NCI-H524 treated with DMSO at 0.1 percent for 48 hours (cell line): ENCODE measurements around the gene SNAPC2.
"Not testable (repeated sequence)": the region's sequence is repeated elsewhere in the genome, so short reads cannot be mapped to it uniquely, and the experiment has no call there.

ENCODE experiments used
- DNase-seq: peaks from one replicate; lab custom pipeline; 2025; lab: John Stamatoyannopoulos, UW

The SNAPC2 gene

GRCh38 chr19:7888145-7888825, 31.9 kb upstream of the SNAPC2 start, which contains the start of gene LRRC8E:
Gene LRRC8E (plus strand): TSS chr19:7888510. CDS start chr19:7895604, 7,094 bp downstream.
- no peak for DNase-seq

GRCh38 chr19:7888826-7889217, 31.3 kb upstream of the SNAPC2 start:
- DNase-seq: no peak

- not testable (repeated sequence) for DNase-seq
Observed at GRCh38 chr19:7893362-7894101, 26.6 kb upstream of the SNAPC2 start.

DNA sequence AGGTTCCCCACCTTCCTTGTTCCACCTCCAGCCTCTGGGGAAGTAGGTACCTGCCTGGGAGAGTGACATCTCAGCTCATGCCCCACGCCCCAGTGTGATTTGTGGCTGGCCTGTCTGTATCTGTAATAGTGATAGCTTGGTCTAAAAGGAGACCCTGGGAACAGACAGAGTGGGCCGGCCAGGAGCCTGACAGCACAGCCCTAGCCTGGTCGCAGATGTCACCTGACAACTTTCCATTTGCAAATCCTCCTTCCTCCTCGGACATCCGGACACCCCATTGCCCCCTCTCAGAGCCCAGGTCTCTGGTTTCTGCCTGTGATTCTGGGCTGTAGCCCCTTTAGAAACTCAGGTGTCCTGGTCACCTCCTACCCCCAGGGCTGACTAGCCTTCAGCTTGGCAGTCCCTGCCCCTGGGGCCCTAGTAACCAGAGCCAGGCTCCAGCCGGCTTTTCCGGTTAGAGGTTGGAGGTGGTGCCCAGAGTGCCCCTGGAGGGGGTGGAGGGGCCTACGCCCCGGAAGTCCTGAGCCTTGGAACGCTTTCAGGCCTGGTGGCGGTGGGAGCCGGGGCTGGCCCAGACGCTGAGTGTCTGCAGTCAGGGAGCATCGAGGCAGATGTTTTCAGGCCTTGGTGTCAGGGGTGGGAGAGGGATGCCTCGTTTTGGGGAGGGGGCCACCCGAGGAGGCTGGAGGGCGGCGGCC, 25.4 kb upstream of the SNAPC2 start:
- no peak for DNase-seq

DNA sequence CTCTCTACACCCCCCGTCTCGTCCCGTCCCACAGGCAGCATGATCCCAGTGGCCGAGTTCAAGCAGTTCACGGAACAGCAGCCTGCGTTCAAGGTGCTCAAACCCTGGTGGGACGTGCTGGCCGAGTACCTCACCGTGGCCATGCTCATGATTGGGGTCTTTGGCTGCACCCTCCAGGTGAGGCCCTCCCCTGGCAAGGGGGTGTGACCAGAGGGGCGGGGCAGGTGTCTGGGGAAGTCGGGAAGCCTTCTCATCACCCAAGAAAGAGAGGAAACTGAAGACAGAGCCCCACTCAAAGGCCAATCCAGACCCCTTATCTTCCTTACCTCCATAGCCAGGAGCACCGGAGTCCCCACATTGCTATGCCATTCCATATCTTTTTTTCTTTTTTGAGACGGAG, 24.6 kb upstream of the SNAPC2 start:
- no peak for DNase-seq

DNA sequence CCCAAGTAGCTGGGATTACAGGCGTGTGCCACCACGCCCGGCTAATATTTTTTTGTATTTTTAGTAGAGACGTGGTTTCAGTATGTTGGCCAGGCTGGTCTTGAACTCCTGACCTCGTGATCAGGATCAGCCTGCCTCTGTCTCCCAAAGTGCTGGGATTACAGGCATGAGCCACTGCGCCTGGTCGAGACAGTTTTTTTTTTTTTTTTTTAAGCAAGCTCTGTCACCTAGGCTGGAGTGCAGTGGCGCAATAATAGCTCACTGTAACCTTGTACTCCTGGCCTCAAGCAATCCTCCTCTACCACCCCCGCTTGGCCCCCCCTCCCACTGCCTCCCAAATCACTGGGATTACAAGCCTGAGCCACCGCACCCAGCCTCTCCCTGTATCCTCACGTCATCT, 22.8 kb upstream of the SNAPC2 start:
- no peak for DNase-seq

DNA sequence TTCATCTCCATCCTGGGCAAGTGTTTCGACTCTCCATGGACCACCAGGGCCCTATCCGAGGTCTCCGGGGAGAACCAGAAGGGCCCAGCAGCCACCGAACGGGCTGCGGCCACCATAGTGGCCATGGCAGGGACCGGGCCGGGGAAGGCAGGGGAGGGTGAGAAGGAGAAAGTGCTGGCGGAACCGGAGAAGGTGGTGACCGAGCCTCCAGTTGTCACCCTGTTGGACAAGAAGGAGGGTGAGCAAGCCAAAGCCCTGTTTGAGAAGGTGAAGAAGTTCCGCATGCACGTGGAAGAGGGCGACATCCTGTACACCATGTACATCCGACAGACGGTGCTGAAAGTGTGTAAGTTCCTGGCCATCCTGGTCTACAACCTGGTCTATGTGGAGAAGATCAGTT, 21.2 kb upstream of the SNAPC2 start:
- no peak for DNase-seq

GRCh38 chr19:7899751-7900378, 20.3 kb upstream of the SNAPC2 start:
- DNase-seq: peak; percentile 63

DNA sequence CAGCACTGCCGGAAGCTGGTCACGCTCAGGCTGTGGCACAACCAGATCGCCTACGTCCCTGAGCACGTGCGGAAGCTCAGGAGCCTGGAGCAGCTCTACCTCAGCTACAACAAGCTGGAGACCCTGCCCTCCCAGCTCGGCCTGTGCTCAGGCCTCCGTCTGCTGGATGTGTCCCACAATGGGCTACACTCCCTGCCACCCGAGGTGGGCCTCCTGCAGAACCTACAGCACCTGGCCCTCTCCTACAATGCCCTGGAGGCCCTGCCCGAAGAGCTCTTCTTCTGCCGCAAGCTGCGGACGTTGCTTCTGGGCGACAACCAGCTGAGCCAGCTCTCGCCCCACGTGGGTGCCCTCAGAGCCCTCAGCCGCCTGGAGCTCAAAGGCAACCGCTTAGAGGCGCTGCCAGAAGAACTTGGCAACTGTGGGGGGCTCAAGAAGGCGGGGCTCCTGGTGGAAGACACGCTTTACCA, 19.7 kb upstream of the SNAPC2 start:
- DNase-seq: no peak

DNA sequence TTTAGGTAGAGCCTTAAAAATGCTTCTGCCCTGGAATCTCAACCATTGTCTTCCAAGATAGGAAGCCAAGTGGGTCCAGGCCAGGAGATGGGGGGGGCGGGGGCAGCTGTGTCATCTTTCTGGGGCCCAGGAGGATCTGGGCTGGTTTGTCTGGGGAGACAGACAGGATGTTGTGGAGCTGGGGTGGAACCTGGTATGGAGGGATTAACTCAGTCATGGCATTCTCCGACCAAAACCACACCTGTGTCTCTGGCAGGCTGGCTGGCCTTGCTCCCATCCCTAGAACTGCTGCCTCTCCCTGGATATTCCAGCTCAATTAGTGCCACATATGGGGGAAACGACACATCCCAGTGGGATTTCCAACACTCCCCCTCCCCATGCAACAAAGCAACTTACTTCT, 19.2 kb upstream of the SNAPC2 start:
- no peak for DNase-seq

GRCh38 chr19:7901337-7901736, 18.8 kb upstream of the SNAPC2 start:
- no peak for DNase-seq

- DNase-seq: no peak
Observed at GRCh38 chr19:7902796-7903243, 17.3 kb upstream of the SNAPC2 start.

DNA sequence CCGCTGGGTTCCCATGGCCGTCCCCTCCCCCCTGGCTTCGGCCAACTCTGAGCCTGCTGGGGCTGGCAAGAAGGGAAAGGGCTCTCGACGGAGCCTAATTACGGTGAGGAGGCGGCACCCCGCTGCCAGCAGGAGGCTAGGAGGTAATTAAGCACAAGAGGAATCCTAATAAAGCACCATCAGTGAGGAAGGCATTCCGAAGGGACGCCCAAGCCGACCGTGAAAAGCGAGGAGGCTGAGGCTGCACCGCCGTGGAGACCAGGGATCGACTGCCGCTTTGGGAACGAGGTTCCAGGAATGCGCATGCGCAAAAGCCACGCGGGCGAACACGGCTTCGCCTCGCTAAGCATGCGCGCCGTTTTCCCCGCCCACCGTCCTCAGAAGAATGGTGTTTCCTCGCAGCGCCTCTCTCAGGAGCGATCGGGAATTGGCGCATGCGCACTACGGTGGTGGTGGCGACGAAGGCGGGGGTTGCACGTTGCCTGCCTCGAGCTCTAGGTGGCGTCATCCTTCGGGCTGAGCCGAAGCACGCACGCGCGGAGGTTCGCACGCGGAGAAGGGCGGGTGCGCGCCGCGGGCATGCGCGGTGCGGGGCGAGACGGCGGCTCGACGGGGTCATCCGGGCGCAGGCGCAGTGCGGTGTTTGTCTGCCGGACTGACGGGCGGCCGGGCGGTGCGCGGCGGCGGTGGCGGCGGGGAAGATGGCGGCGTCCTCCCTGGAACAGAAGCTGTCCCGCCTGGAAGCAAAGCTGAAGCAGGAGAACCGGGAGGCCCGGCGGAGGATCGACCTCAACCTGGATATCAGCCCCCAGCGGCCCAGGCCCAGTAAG, 16.7 kb upstream of the SNAPC2 start, which contains the start of gene MAP2K7:
MAP2K7 (plus strand) TSS at position 634 of the 830 bp plus-strand sequence; CDS start at position 702, 68 bp downstream.
- DNase-seq: peak; percentile 96

GRCh38 chr19:7904074-7905020, 15.8 kb upstream of the SNAPC2 start:
- no peak for DNase-seq

DNA sequence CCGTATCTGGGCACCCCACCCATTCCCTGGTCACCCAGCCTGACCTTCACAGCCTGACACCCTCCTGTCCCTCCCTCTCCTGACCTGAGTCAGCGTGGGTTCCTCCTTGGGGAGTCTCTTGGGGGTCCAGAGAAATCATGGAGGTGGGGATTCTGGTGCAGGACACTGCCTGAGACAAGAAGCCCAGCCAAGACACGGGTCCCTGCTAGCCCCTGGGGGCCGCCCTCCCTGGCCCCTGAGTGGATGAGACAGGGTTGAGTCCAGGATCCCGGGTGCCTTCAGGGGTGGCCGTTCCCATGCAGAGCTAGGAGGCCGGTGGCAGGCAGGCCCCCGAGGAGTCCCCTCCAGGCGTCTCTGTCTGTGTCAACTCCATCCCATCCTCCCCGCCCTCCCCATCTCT, 14.9 kb upstream of the SNAPC2 start:
- DNase-seq: no peak

DNA sequence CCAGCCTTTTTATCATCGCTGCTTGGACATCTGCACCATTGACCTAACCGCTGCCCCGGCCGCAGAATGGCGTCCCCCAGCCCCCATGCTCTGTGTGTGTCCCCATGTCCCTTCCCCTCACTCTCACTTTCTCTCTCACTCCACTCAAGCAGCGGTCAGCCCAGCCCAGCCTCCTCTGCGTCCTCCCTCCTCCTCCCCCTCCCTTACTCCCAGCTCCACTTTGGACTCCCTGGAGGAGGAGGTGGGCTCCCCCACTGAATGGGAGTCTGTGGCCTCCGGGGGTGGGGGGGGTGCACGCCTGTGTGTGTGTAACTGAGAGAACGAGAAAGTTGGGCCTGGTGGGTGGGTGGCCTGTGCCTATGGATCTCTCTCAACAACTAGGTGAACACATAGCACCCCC, 14.3 kb upstream of the SNAPC2 start:
- no peak for DNase-seq

DNA sequence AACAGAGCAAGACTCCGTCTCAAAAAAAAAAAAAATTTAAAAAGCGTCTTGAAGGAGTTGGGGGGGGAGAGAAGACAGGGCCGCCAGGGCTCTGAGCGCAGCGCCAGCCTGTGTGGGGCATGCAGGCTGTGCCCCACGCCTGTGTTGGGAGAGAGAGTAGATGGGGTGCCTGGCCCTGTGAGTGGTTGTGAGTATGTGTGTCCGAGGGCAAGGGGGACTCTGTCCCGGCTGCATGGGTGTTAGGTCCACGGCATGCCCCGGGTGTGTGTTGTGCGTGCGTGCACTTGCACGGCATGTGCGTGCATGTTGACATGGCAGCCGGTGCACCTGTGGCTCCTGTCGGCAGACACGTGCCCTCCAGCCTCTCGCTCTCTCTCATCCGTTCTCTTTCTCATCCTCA, 13.0 kb upstream of the SNAPC2 start:
- no peak for DNase-seq

DNA sequence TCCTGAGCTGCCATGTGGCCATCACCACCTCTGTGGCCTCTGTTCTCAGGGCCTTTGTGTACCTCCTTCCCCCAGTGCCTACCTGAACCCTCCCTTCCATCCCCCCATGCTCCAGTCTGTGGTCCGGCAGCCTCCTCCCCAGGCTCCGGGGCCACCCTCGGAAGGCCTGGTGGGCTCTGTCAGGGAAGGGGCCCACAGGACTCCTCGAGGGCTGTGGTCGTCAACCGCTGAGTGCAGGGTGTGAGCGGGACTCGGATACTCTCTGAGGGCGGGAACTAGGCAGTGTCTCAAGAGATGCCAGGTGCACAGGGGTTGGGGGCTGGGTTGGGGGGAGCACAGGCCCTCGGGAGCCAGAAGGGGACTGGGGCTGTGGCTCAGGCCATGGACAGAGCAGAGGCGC, 12.6 kb upstream of the SNAPC2 start:
- no peak for DNase-seq

DNA sequence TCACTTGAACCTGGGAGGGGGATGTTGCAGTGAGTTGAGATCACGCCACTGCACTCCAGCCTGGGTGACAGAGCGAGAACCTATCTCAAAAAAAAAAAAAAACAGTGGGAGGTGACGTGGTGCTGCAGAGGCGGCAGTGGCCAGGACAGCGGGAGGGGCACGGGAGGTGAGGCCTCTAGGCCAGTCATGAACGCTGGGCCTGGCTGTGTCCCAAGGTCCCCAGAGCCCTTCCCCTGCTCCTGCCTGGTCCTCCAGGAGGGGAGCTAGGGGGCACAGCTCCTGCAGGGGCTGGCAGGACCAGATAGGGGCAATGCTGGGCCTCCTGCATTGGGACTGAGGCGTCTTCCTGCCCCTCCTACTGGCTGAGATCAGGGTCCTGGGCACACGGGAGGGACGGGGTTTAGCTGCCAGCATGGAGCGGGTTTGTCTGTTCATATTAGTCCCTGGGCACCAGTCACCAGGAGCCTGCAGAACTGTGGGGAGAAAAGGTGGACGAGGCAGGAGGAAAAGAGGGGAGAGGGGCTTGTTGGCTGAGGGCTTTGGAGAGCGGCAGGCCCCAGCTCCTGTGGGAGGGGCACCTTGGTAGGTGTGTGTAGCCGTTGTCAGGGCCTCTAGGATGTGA, 11.9 kb upstream of the SNAPC2 start:
- DNase-seq: no peak
